DND-41 (cell line): ENCODE measurements around the gene LRRC55.

Experiments
- ATAC-seq: fragments of 200-7000 bp; cut with Tn5 transposase; 3 replicates; pipeline ENCODE4 v1.9.1; 2021; ENCODE audit warnings: low read depth; ENCODE audit not compliant: insufficient read depth
- DNase-seq: peaks from one replicate; pipeline ENCODE4 v3.0.0-alpha.2; 2020
- H2AFZ ChIP-seq: 2 replicates; pipeline ENCODE4 v1.6.0; 2012; ENCODE audit warnings: low read depth, low read length
- H3K27ac ChIP-seq: 2 replicates; pipeline ENCODE4 v1.5.1; 2012; ENCODE audit warnings: low read length, inconsistent platforms
- H3K27me3 ChIP-seq: fragments of 200-600 bp; sonication (generic); 2 replicates; pipeline ENCODE4 v1.6.0; 2012; ENCODE audit warnings: low read length, mild to moderate bottlenecking, inconsistent platforms; ENCODE audit not compliant: insufficient read depth, poor library complexity
- H3K36me3 ChIP-seq: 2 replicates; pipeline ENCODE4 v1.5.1; 2012; ENCODE audit warnings: low read length, inconsistent platforms; ENCODE audit not compliant: insufficient read depth
- H3K4me1 ChIP-seq: 2 replicates; pipeline ENCODE4 v1.5.1; 2012; ENCODE audit warnings: mild to moderate bottlenecking, low read length; ENCODE audit not compliant: insufficient read depth
- H3K4me2 ChIP-seq: 2 replicates; pipeline ENCODE4 v1.6.0; 2012; ENCODE audit warnings: mild to moderate bottlenecking, moderate library complexity, low read length, inconsistent platforms; ENCODE audit not compliant: insufficient read depth
- H3K4me3 ChIP-seq, 2 experiments: fragments of 200-600 bp in 1 of 2; shearing (Covaris generic) in 1 of 2; 2 replicates each; pipeline ENCODE4 v1.5.1; 2012 to 2016; ENCODE audit warnings: inconsistent platforms in 2 of 2, low read length in 2 of 2, mild to moderate bottlenecking in 2 of 2, low read depth in 1 of 2, moderate library complexity in 1 of 2
- H3K79me2 ChIP-seq: 2 replicates; pipeline ENCODE4 v1.6.0; 2012; ENCODE audit warnings: low read length, inconsistent platforms; ENCODE audit not compliant: insufficient read depth
- H3K9ac ChIP-seq: 2 replicates; pipeline ENCODE4 v1.6.0; 2012; ENCODE audit warnings: low read depth, mild to moderate bottlenecking, inconsistent platforms, low read length, moderate library complexity
- H3K9me3 ChIP-seq: 2 replicates; pipeline ENCODE4 v1.5.1; 2012; ENCODE audit warnings: low read length, moderate library complexity, mild to moderate bottlenecking, inconsistent platforms; ENCODE audit not compliant: insufficient read depth, severe bottlenecking
- H4K20me1 ChIP-seq: 2 replicates; pipeline ENCODE4 v1.6.0; 2012; ENCODE audit warnings: low read length; ENCODE audit not compliant: insufficient read depth
- CTCF ChIP-seq: IDR thresholded peaks from 2 replicates; pipeline ENCODE4 v1.5.1; 2012; ENCODE audit warnings: borderline replicate concordance, low read length, moderate library complexity, mild to moderate bottlenecking; ENCODE audit not compliant: poor library complexity, severe bottlenecking; ENCODE audit errors: extremely low read depth
- EZH2 ChIP-seq: IDR thresholded peaks from 3 replicates; pipeline ENCODE4 v1.6.1; 2012; ENCODE audit warnings: borderline replicate concordance, low read depth, mild to moderate bottlenecking, moderate library complexity, low read length, inconsistent platforms; ENCODE audit not compliant: severe bottlenecking

The LRRC55 gene

DNA sequence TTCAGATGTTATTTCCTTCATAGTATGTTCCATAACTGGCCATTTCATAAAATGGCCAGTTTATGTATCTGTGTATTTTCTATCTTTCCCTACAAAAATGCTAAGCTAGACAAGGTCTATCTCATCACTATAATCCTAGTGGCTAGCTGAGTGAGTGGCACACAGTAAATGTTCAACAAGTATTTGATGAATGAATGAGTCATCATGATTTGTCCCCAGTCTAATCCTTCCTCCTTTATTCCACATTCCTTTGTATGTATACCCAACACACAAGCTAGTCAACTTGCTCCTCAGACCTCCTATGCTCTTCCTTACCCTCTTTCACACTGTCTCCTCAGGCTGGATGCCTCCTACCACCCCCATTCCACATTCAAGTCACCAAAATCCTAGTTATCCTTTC, 42.8 kb downstream of the LRRC55 start:
- TF ChIP-seq EZH2, result no peak
- TF ChIP-seq CTCF, result no peak
- H2AFZ ChIP-seq, result no peak overlapping the region
- peaks cover 3% of the 10 kb centered on the region for H3K27me3 ChIP-seq
- H3K9ac ChIP-seq, result no peak overlapping the region
- H3K4me3 ChIP-seq, result no peak overlapping the region
- H3K27ac ChIP-seq, result no peak overlapping the region
- no peaks in the 10 kb centered on the region for H3K9me3 ChIP-seq
- ATAC-seq (no peak), DNase-seq (no peak)
- no peaks in the 10 kb centered on the region for H3K4me1 ChIP-seq
- no peaks in the 10 kb centered on the region for H3K36me3 ChIP-seq
- no peaks in the 10 kb centered on the region for H4K20me1 ChIP-seq
- H3K4me2 ChIP-seq, result no peak overlapping the region
- H3K79me2 ChIP-seq, result no peaks in the 10 kb centered on the region

DNA sequence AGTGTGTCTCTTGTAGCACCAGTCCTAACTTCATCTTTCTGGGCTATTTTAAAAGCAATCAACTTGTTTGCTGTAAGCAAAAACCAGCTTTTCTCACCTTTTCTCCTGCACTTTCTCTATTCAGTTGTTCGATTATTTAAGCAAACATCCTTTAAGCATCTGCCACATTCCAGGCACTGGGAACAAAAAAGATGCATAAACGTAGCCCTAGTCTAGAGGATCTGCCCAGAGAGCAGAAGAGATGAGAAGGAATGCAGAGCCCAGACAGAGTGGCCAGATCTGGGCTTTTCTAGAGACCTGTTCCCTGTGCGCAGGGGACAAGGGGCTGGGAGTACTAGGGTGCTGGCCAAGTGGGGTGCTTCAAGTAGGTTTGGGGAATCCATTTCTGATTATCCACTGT, 46.8 kb downstream of the LRRC55 start:
- Histone ChIP-seq H3K27ac (no peak overlapping the region), H3K36me3 (no peaks in the 10 kb centered on the region), H4K20me1 (no peaks in the 10 kb centered on the region), H3K9me3 (no peaks in the 10 kb centered on the region), H2AFZ (no peak overlapping the region), H3K4me1 (no peaks in the 10 kb centered on the region), H3K79me2 (no peaks in the 10 kb centered on the region), H3K9ac (no peak overlapping the region), H3K27me3 (peaks cover 21% of the 10 kb centered on the region), H3K4me2 (no peak overlapping the region), H3K4me3 (no peak overlapping the region)
- no peak for TF ChIP-seq CTCF
- TF ChIP-seq EZH2, result no peak
- DNase-seq (no peak), ATAC-seq (no peak)

GRCh38 chr11:57230316-57230715, 48.6 kb downstream of the LRRC55 start:
- Histone ChIP-seq H4K20me1 (no peaks in the 10 kb centered on the region; the same call in 1 of the 2 replicates), H3K4me3 (no peak overlapping the region), H2AFZ (no peak overlapping the region), H3K4me2 (no peak overlapping the region), H3K36me3 (no peaks in the 10 kb centered on the region), H3K9me3 (no peaks in the 10 kb centered on the region), H3K9ac (no peak overlapping the region), H3K27ac (no peak overlapping the region), H3K4me1 (no peaks in the 10 kb centered on the region), H3K27me3 (peaks cover 21% of the 10 kb centered on the region), H3K79me2 (no peaks in the 10 kb centered on the region)
- TF ChIP-seq CTCF, result no peak
- TF ChIP-seq EZH2, result no peak
- no peak for DNase-seq
- no peak for ATAC-seq
